WTC11 (cell line): Measurements from ENCODE around the gene NRAP. TPM values are rescaled to one million over a fixed set of nuclear protein-coding genes. Genes with fewer than 3 reads are reported as not detected.

ENCODE experiments used
- ATAC-seq: fragments of 200-7000 bp; cut with Tn5 transposase; 2 replicates; pipeline ENCODE4 v1.10.0; 2021; ENCODE audit warnings: mild to moderate bottlenecking, moderate library complexity
- CTCF ChIA-PET: fragments of 300-600 bp; sonication (Branson Sonifier 250); formaldehyde crosslinking; loops from one replicate; lab custom pipeline; 2021; ENCODE audit warnings: antibody characterized with exemption; lab: Charles Lee
- POLR2A ChIA-PET: fragments of 350-600 bp; sonication (Branson Sonifier 250); formaldehyde crosslinking; loops from one replicate; lab custom pipeline; 2021; ENCODE audit warnings: antibody characterized with exemption; lab: Charles Lee
- DNase-seq: peaks from one replicate; pipeline ENCODE4 v3.0.0; 2021; ENCODE audit warnings: low spot score
- H3K27ac Mint-ChIP-seq: 2 replicates; pipeline ENCODE4 v1.8.0; 2021; ENCODE audit warnings: mixed read lengths
- H3K27me3 Mint-ChIP-seq: 2 replicates; pipeline ENCODE4 v1.8.0; 2021; ENCODE audit warnings: low read depth, mild to moderate bottlenecking, moderate library complexity, mixed read lengths
- H3K36me3 Mint-ChIP-seq: 2 replicates; pipeline ENCODE4 v1.8.0; 2021; ENCODE audit warnings: mixed read lengths
- H3K4me1 Mint-ChIP-seq: 2 replicates; pipeline ENCODE4 v1.8.0; 2022; ENCODE audit warnings: mixed read lengths
- H3K4me3 Mint-ChIP-seq: 2 replicates; pipeline ENCODE4 v1.8.0; 2021; ENCODE audit warnings: mild to moderate bottlenecking, moderate library complexity, mixed read lengths
- H3K9me3 Mint-ChIP-seq: 2 replicates; pipeline ENCODE4 v1.8.0; 2021; ENCODE audit warnings: mixed read lengths
- ATF1 ChIP-seq: sonication (generic); formaldehyde crosslinking; IDR thresholded peaks from 2 replicates; pipeline ENCODE4 v1.8.1; 2023; ENCODE audit warnings: mild to moderate bottlenecking, moderate library complexity, missing genetic modification reagents
- ESRRA ChIP-seq: sonication (generic); formaldehyde crosslinking; IDR thresholded peaks from 2 replicates; pipeline ENCODE4 v1.8.1; 2022; ENCODE audit warnings: mild to moderate bottlenecking, missing genetic modification reagents, borderline replicate concordance
- ETV6 ChIP-seq: sonication (generic); formaldehyde crosslinking; IDR thresholded peaks from 2 replicates; pipeline ENCODE4 v1.8.1; 2022; ENCODE audit warnings: mild to moderate bottlenecking, missing genetic modification reagents
- KAT7 ChIP-seq: sonication (generic); formaldehyde crosslinking; IDR thresholded peaks from 2 replicates; pipeline ENCODE4 v1.8.1; 2023; ENCODE audit warnings: missing genetic modification reagents, mild to moderate bottlenecking, borderline replicate concordance
- NFYB ChIP-seq: sonication (generic); formaldehyde crosslinking; conservative IDR thresholded peaks from 2 replicates; pipeline ENCODE4 v1.8.0; 2022; ENCODE audit warnings: low read depth, missing genetic modification reagents
- NR1H2 ChIP-seq: sonication (generic); formaldehyde crosslinking; IDR thresholded peaks from 2 replicates; pipeline ENCODE4 v1.9.0; 2021; ENCODE audit warnings: mild to moderate bottlenecking, moderate library complexity, missing genetic modification reagents
- NR3C1 ChIP-seq: sonication (generic); formaldehyde crosslinking; conservative IDR thresholded peaks from 2 replicates; pipeline ENCODE4 v1.8.1; 2023; ENCODE audit warnings: low read depth, mild to moderate bottlenecking, missing genetic modification reagents
- SMAD4 ChIP-seq: sonication (generic); formaldehyde crosslinking; IDR thresholded peaks from 2 replicates; pipeline ENCODE4 v1.8.0; 2022; ENCODE audit warnings: mild to moderate bottlenecking, missing genetic modification reagents
- SOX15 ChIP-seq: fragments of 250-450 bp; sonication (Bioruptor Pico); IDR thresholded peaks from 2 replicates; pipeline ENCODE4 v1.9.0; 2021; ENCODE audit warnings: mild to moderate bottlenecking
- ZNF121 ChIP-seq: sonication (generic); formaldehyde crosslinking; IDR thresholded peaks from 2 replicates; pipeline ENCODE4 v1.8.0; 2023; ENCODE audit warnings: missing genetic modification reagents
- ZNF138 ChIP-seq: sonication (generic); formaldehyde crosslinking; conservative IDR thresholded peaks from 2 replicates; pipeline ENCODE4 v1.8.1; 2022; ENCODE audit warnings: mild to moderate bottlenecking, moderate library complexity, missing genetic modification reagents
- ZNF263 ChIP-seq: sonication (generic); formaldehyde crosslinking; IDR thresholded peaks from 2 replicates; pipeline ENCODE4 v1.8.1; 2022; ENCODE audit warnings: low read depth, mild to moderate bottlenecking, moderate library complexity, missing genetic modification reagents
- ZNF416 ChIP-seq: fragments of 250-450 bp; sonication (Bioruptor Pico); IDR thresholded peaks from 2 replicates; pipeline ENCODE4 v1.9.0; 2021; ENCODE audit warnings: mild to moderate bottlenecking, inconsistent platforms
- ZNF671 ChIP-seq: fragments of 250-450 bp; sonication (Bioruptor Pico); IDR thresholded peaks from 2 replicates; pipeline ENCODE4 v1.8.0; 2021; ENCODE audit warnings: mild to moderate bottlenecking
- total RNA-seq: library from RNA; stranded (reverse); gene quantifications from 3 replicates; pipeline ENCODE4 v1.2.3, GENCODE V29; 2021
- TF ChIP-seq, protein P1 (sequence below): fragments of 250-450 bp; sonication (Bioruptor Pico); IDR thresholded peaks from 2 replicates; pipeline ENCODE4 v1.9.0; 2021; ENCODE audit warnings: moderate library complexity, mild to moderate bottlenecking, inconsistent platforms, borderline replicate concordance
- TF ChIP-seq, protein P2 (sequence below): sonication (generic); formaldehyde crosslinking; IDR thresholded peaks from 2 replicates; pipeline ENCODE4 v1.8.1; 2022; ENCODE audit warnings: mild to moderate bottlenecking, missing genetic modification reagents, moderate library complexity, borderline replicate concordance
- TF ChIP-seq, protein P3 (sequence below): sonication (generic); formaldehyde crosslinking; IDR thresholded peaks from 2 replicates; pipeline ENCODE4 v1.8.0; 2022; ENCODE audit warnings: missing genetic modification reagents
- TF ChIP-seq, protein P4 (sequence below): fragments of 250-450 bp; sonication (Bioruptor Pico); IDR thresholded peaks from 2 replicates; pipeline ENCODE4 v1.8.0; 2021; ENCODE audit warnings: mild to moderate bottlenecking
- TF ChIP-seq, protein P5 (sequence below): sonication (generic); formaldehyde crosslinking; IDR thresholded peaks from 2 replicates; pipeline ENCODE4 v1.8.0; 2022; ENCODE audit warnings: mild to moderate bottlenecking, missing genetic modification reagents
- TF ChIP-seq, protein P6 (sequence below): fragments of 250-450 bp; sonication (Bioruptor Pico); IDR thresholded peaks from 2 replicates; pipeline ENCODE4 v1.9.0; 2021; ENCODE audit warnings: mild to moderate bottlenecking
- TF ChIP-seq, protein P7 (sequence below): sonication (generic); formaldehyde crosslinking; IDR thresholded peaks from 2 replicates; pipeline ENCODE4 v1.8.0; 2023; ENCODE audit warnings: missing genetic modification reagents, mild to moderate bottlenecking, borderline replicate concordance

NRAP gene
- total RNA-seq, 1 experiment from 2014 or later = not detected

DNA sequence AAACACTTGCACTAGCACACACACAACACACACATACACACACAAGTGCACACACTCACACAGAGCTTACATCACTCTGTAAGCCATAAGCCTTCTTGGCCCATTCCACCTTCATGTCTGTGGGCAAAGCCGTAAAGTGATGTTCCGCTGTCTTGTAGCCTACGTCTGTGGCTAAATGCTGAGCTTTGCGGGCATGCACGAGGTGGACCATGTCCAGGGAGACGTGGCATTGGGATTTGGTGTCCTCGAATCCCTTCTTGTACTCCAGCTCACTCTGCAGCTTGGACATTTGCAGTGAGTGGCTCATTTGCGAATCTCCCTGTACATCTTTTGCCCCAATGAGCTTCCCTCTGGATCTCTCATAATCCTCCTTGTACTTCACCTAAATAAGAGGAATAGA, 42.0 kb downstream of the NRAP start (continued):
- no peak for TF ChIP-seq ZNF138 (CRISPR knock-in tag)

DNA sequence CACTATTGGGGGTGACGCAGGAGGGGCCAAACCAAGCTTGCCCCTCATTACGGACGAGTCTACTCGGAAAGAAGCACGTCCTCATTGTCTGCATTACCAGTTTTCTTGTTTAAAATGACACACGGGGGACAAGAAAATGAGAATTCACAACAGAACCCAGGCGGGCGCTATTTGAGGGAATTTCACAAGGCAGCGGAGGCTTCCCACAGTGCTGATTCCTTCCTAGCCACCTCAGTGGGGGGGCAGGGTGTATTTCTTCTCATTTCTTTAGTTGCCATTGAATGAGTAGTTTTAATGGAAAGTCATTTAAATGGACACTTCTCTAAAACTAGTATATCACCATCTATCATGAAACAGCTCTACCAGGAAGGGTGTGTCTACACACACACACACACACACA, 42.9 kb downstream of the NRAP start:
- H3K4me1 Mint-ChIP-seq = peaks cover 49% of the 10 kb centered on the region
- no peaks in the 10 kb centered on the region for H3K36me3 Mint-ChIP-seq
- TF ChIP-seq, protein P1, sequence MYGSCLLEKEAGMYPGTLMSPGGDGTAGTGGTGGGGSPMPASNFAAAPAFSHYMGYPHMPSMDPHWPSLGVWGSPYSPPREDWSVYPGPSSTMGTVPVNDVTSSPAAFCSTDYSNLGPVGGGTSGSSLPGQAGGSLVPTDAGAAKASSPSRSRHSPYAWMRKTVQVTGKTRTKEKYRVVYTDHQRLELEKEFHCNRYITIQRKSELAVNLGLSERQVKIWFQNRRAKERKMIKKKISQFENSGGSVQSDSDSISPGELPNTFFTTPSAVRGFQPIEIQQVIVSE (CRISPR knock-in tag) = no peak
- TF ChIP-seq NR1H2 (no peak), SMAD4 (no peak), ESRRA (CRISPR knock-in tag) (no peak), NR3C1 (CRISPR knock-in tag) (no peak), ETV6 (CRISPR knock-in tag) (no peak), ZNF671 (CRISPR knock-in tag) (no peak), ZNF416 (CRISPR knock-in tag) (no peak)
- TF ChIP-seq, protein P2, sequence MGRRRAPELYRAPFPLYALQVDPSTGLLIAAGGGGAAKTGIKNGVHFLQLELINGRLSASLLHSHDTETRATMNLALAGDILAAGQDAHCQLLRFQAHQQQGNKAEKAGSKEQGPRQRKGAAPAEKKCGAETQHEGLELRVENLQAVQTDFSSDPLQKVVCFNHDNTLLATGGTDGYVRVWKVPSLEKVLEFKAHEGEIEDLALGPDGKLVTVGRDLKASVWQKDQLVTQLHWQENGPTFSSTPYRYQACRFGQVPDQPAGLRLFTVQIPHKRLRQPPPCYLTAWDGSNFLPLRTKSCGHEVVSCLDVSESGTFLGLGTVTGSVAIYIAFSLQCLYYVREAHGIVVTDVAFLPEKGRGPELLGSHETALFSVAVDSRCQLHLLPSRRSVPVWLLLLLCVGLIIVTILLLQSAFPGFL (CRISPR knock-in tag) = no peak
- TF ChIP-seq, protein P3, sequence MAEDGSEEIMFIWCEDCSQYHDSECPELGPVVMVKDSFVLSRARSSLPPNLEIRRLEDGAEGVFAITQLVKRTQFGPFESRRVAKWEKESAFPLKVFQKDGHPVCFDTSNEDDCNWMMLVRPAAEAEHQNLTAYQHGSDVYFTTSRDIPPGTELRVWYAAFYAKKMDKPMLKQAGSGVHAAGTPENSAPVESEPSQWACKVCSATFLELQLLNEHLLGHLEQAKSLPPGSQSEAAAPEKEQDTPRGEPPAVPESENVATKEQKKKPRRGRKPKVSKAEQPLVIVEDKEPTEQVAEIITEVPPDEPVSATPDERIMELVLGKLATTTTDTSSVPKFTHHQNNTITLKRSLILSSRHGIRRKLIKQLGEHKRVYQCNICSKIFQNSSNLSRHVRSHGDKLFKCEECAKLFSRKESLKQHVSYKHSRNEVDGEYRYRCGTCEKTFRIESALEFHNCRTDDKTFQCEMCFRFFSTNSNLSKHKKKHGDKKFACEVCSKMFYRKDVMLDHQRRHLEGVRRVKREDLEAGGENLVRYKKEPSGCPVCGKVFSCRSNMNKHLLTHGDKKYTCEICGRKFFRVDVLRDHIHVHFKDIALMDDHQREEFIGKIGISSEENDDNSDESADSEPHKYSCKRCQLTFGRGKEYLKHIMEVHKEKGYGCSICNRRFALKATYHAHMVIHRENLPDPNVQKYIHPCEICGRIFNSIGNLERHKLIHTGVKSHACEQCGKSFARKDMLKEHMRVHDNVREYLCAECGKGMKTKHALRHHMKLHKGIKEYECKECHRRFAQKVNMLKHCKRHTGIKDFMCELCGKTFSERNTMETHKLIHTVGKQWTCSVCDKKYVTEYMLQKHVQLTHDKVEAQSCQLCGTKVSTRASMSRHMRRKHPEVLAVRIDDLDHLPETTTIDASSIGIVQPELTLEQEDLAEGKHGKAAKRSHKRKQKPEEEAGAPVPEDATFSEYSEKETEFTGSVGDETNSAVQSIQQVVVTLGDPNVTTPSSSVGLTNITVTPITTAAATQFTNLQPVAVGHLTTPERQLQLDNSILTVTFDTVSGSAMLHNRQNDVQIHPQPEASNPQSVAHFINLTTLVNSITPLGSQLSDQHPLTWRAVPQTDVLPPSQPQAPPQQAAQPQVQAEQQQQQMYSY (CRISPR knock-in tag) = no peak
- peaks cover 14% of the 10 kb centered on the region; the same call in 1 of the 2 replicates for H3K27me3 Mint-ChIP-seq
- H3K27ac Mint-ChIP-seq = no peak overlapping the region
- H3K4me3 Mint-ChIP-seq = no peak overlapping the region
- ChIA-PET POLR2A (no interaction called here), CTCF (no interaction called here)
- ATAC-seq = no peak
- DNase-seq = no peak
- H3K9me3 Mint-ChIP-seq = no peaks in the 10 kb centered on the region

DNA sequence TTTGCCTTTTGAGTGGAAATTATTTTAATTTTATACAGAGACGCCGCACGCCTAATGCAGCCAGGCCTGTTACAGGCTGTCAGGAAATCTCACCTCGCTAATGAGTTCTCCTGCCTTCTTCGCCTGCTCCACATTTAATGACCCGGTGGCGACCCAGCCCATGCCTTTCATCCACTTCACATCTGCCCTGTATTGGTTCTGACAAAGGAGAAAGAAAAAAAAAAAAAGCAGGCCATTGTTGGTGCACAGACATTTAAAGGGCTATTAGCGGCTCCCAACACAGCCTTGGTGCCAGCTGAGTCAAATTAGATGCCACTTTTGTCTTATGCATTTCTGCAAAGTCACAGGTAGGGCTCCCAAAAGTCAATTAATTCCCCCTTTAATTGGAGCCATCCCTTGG, 43.3 kb downstream of the NRAP start:
- peaks cover 17% of the 10 kb centered on the region for H3K27me3 Mint-ChIP-seq
- ATAC-seq = no peak
- no peak overlapping the region for H3K27ac Mint-ChIP-seq
- no peak for DNase-seq
- ChIA-PET CTCF (interaction anchor here (1.0 kb wide), 1 partner anchor 31 kb away, joined by 3 read pairs; no protein-coding TSS in a partner anchor), POLR2A (no interaction called here)
- no peaks in the 10 kb centered on the region for H3K36me3 Mint-ChIP-seq
- H3K9me3 Mint-ChIP-seq = no peaks in the 10 kb centered on the region
- no peak overlapping the region for H3K4me3 Mint-ChIP-seq
- H3K4me1 Mint-ChIP-seq = peaks cover 53% of the 10 kb centered on the region
- no peak for TF ChIP-seq ZNF263 (CRISPR knock-in tag)
- TF ChIP-seq, protein P4, sequence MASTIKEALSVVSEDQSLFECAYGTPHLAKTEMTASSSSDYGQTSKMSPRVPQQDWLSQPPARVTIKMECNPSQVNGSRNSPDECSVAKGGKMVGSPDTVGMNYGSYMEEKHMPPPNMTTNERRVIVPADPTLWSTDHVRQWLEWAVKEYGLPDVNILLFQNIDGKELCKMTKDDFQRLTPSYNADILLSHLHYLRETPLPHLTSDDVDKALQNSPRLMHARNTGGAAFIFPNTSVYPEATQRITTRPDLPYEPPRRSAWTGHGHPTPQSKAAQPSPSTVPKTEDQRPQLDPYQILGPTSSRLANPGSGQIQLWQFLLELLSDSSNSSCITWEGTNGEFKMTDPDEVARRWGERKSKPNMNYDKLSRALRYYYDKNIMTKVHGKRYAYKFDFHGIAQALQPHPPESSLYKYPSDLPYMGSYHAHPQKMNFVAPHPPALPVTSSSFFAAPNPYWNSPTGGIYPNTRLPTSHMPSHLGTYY (CRISPR knock-in tag) = no peak
- no peak for TF ChIP-seq KAT7 (CRISPR knock-in tag)
- TF ChIP-seq ATF1 (CRISPR knock-in tag) = no peak
- TF ChIP-seq, protein P5, sequence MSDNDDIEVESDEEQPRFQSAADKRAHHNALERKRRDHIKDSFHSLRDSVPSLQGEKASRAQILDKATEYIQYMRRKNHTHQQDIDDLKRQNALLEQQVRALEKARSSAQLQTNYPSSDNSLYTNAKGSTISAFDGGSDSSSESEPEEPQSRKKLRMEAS (CRISPR knock-in tag) = no peak
- TF ChIP-seq SOX15 (CRISPR knock-in tag) = no peak
- TF ChIP-seq NFYB (CRISPR knock-in tag) = no peak
- TF ChIP-seq, protein P6, sequence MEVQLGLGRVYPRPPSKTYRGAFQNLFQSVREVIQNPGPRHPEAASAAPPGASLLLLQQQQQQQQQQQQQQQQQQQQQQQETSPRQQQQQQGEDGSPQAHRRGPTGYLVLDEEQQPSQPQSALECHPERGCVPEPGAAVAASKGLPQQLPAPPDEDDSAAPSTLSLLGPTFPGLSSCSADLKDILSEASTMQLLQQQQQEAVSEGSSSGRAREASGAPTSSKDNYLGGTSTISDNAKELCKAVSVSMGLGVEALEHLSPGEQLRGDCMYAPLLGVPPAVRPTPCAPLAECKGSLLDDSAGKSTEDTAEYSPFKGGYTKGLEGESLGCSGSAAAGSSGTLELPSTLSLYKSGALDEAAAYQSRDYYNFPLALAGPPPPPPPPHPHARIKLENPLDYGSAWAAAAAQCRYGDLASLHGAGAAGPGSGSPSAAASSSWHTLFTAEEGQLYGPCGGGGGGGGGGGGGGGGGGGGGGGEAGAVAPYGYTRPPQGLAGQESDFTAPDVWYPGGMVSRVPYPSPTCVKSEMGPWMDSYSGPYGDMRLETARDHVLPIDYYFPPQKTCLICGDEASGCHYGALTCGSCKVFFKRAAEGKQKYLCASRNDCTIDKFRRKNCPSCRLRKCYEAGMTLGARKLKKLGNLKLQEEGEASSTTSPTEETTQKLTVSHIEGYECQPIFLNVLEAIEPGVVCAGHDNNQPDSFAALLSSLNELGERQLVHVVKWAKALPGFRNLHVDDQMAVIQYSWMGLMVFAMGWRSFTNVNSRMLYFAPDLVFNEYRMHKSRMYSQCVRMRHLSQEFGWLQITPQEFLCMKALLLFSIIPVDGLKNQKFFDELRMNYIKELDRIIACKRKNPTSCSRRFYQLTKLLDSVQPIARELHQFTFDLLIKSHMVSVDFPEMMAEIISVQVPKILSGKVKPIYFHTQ = no peak
- TF ChIP-seq ZNF121 = no peak
- TF ChIP-seq, protein P7, sequence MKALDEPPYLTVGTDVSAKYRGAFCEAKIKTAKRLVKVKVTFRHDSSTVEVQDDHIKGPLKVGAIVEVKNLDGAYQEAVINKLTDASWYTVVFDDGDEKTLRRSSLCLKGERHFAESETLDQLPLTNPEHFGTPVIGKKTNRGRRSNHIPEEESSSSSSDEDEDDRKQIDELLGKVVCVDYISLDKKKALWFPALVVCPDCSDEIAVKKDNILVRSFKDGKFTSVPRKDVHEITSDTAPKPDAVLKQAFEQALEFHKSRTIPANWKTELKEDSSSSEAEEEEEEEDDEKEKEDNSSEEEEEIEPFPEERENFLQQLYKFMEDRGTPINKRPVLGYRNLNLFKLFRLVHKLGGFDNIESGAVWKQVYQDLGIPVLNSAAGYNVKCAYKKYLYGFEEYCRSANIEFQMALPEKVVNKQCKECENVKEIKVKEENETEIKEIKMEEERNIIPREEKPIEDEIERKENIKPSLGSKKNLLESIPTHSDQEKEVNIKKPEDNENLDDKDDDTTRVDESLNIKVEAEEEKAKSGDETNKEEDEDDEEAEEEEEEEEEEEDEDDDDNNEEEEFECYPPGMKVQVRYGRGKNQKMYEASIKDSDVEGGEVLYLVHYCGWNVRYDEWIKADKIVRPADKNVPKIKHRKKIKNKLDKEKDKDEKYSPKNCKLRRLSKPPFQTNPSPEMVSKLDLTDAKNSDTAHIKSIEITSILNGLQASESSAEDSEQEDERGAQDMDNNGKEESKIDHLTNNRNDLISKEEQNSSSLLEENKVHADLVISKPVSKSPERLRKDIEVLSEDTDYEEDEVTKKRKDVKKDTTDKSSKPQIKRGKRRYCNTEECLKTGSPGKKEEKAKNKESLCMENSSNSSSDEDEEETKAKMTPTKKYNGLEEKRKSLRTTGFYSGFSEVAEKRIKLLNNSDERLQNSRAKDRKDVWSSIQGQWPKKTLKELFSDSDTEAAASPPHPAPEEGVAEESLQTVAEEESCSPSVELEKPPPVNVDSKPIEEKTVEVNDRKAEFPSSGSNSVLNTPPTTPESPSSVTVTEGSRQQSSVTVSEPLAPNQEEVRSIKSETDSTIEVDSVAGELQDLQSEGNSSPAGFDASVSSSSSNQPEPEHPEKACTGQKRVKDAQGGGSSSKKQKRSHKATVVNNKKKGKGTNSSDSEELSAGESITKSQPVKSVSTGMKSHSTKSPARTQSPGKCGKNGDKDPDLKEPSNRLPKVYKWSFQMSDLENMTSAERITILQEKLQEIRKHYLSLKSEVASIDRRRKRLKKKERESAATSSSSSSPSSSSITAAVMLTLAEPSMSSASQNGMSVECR (CRISPR knock-in tag) = no peak
